Mammary epithelial cell (primary cell): ENCODE data around the gene DSE.

Experiments used
- CTCF ChIP-seq, 2 donors: IDR thresholded peaks in 1 of 2; conservative IDR thresholded peaks in 1 of 2; 2 replicates each; pipeline ENCODE4 v1.5.1; 2011 to 2012; ENCODE audit warnings: inconsistent platforms in 2 of 2, low read length in 2 of 2, mild to moderate bottlenecking in 2 of 2, control low read depth in 1 of 2, low read depth in 1 of 2; ENCODE audit not compliant: insufficient read depth in 1 of 2; ENCODE audit errors: extremely low read depth in 1 of 2
- EZH2 ChIP-seq: IDR thresholded peaks from 2 replicates; pipeline ENCODE4 v1.6.1; 2012; ENCODE audit warnings: low read length, inconsistent platforms, borderline replicate concordance

GRCh38 chr6:116419069-116419786, 48.5 kb downstream of the DSE start:
- TF ChIP-seq CTCF (conservative IDR thresholded peaks at IDR 0.05 in 1 of 2, IDR thresholded peaks at IDR 0.05 in 1 of 2; ENCODE audit: extremely low read depth in 1 of 2, insufficient read depth in 1 of 2, low read depth in 1 of 2, low read length in 2 of 2) (no peak), EZH2 (no peak)
